Measurements from ENCODE around the gene CDC42.
"Not testable (repeated sequence)": the region's sequence is repeated elsewhere in the genome, so short reads cannot be mapped to it uniquely, and the experiment has no call there.

DNA sequence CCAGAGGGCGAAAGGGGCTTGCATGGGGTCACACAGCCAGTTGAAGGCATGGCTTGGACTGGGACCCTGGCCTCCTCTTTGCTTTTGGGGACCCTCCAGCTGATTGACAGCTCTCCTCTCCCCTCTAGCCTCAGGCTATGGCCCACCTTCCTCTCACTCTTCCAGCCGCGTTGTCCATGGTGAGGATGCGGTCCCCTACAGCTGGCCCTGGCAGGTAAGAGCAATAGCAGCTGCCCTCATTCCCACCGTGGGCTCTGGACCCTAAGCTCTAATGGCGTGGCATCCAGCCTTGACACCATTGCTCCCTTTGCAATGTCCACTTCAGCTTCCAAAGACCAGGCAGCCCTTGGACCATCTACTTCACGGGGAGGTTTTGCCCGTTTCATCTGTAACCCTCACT, 49.6 kb upstream of the CDC42 start:
- TF ChIP-seq, protein P1, sequence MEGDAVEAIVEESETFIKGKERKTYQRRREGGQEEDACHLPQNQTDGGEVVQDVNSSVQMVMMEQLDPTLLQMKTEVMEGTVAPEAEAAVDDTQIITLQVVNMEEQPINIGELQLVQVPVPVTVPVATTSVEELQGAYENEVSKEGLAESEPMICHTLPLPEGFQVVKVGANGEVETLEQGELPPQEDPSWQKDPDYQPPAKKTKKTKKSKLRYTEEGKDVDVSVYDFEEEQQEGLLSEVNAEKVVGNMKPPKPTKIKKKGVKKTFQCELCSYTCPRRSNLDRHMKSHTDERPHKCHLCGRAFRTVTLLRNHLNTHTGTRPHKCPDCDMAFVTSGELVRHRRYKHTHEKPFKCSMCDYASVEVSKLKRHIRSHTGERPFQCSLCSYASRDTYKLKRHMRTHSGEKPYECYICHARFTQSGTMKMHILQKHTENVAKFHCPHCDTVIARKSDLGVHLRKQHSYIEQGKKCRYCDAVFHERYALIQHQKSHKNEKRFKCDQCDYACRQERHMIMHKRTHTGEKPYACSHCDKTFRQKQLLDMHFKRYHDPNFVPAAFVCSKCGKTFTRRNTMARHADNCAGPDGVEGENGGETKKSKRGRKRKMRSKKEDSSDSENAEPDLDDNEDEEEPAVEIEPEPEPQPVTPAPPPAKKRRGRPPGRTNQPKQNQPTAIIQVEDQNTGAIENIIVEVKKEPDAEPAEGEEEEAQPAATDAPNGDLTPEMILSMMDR (IDR thresholded peaks at IDR 0.05; ENCODE audit: poor library complexity), result not testable (repeated sequence)
- TF ChIP-seq EZH2 (IDR thresholded peaks at IDR 0.05; ENCODE audit: borderline replicate concordance); EZH2phosphoT487 (IDR thresholded peaks at IDR 0.05; ENCODE audit: low read depth, severe bottlenecking, unreplicated experiment): not testable (repeated sequence)

All from hepatocyte (in vitro differentiated cells).